NCI-H774 (cell line): Measurements from ENCODE around the gene OPCML.

Experiments used
- DNase-seq: peaks from one replicate; lab custom pipeline; 2025; lab: John Stamatoyannopoulos, UW

OPCML gene

GRCh38 chr11:133284156-133284555 is 248.1 kb downstream of the OPCML start:
- DNase-seq = no peak

- no peak for DNase-seq
These were observed 254.4 kb downstream of the OPCML start for GRCh38 chr11:133277886-133278285.

- DNase-seq = no peak
These were observed 260.2 kb downstream of the OPCML start for GRCh38 chr11:133271871-133272776.

GRCh38 chr11:133271206-133271605 is 261.1 kb downstream of the OPCML start:
- no peak for DNase-seq

GRCh38 chr11:133269267-133269666 is 263.0 kb downstream of the OPCML start:
- DNase-seq = no peak

- no peak for DNase-seq
These were observed 265.3 kb downstream of the OPCML start for GRCh38 chr11:133266986-133267385.

GRCh38 chr11:133265530-133266035 is 266.7 kb downstream of the OPCML start:
- no peak for DNase-seq

- no peak for DNase-seq
These were observed 269.0 kb downstream of the OPCML start for GRCh38 chr11:133263332-133263731.

GRCh38 chr11:133258751-133259150 is 273.6 kb downstream of the OPCML start:
- DNase-seq = no peak

GRCh38 chr11:133254601-133255000 is 277.7 kb downstream of the OPCML start:
- DNase-seq = no peak

GRCh38 chr11:133253570-133253969 is 278.7 kb downstream of the OPCML start:
- no peak for DNase-seq

GRCh38 chr11:133251841-133252240 is 280.5 kb downstream of the OPCML start:
- DNase-seq = no peak

- no peak for DNase-seq
These were observed 282.8 kb downstream of the OPCML start for GRCh38 chr11:133249530-133249929.

- DNase-seq = no peak
These were observed 283.2 kb downstream of the OPCML start for GRCh38 chr11:133249065-133249464.

- no peak for DNase-seq
These were observed 288.5 kb downstream of the OPCML start for GRCh38 chr11:133243832-133244231.

GRCh38 chr11:133240908-133241655 is 291.2 kb downstream of the OPCML start:
- DNase-seq = no peak

- no peak for DNase-seq
These were observed 292.7 kb downstream of the OPCML start for GRCh38 chr11:133239575-133239974.

GRCh38 chr11:133238495-133238894 is 293.8 kb downstream of the OPCML start:
- DNase-seq = no peak

GRCh38 chr11:133238027-133238426 is 294.3 kb downstream of the OPCML start:
- DNase-seq = no peak

GRCh38 chr11:133235381-133235780 is 296.9 kb downstream of the OPCML start:
- DNase-seq = no peak

- DNase-seq = no peak
These were observed 297.4 kb downstream of the OPCML start for GRCh38 chr11:133234883-133235282.

- DNase-seq = no peak
These were observed 299.6 kb downstream of the OPCML start for GRCh38 chr11:133232665-133233064.

GRCh38 chr11:133230431-133230830 is 301.9 kb downstream of the OPCML start:
- DNase-seq = no peak
